ENCODE data around the gene TMEM200B. TPM values are rescaled to one million over a fixed set of nuclear protein-coding genes. Genes with fewer than 3 reads are reported as not detected.
"Not testable (repeated sequence)": the region's sequence is repeated elsewhere in the genome, so short reads cannot be mapped to it uniquely, and the experiment has no call there.

TMEM200B gene
- total and polyA plus RNA-seq, 2 experiments from 2014 or later, result 5.1 to 20.4 TPM

DNA sequence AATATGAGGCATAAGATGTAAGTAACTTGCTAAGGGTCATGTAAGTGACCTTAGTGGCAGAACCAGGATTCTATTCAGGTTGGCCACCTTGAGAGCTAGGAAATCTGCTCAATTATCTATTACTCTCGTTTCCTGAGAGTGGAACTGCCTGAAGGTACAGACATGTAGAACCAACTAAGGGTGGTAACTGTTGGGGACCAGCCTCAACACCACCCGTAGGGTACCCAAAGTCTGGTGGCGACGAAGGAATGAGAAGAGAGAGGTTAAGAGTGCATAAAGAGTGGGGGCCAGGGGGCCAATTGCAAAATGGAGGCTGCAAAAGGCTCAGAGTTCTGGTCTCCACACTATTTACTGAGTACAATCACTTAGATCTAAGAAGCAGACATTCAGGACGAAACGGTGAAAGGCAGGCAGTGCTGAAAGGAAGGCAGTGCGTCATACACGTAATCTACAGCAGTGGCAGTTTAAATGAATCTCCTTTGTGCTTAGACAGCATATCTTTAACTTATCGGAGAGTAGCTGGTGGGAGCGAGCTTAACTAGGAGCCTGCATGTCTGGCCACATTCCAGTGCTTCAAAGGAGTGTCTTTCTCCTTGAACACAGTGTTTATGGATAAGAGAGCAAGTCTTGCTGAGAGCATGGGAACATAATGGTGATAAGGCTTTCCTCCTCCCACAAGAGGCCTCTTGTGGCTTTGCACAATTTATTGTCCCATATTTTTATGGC lies 33.0 kb upstream of the TMEM200B start:
- Histone ChIP-seq H3K9ac (no peak overlapping the region), H3K9me2 (ENCODE audit: insufficient read depth) (no peaks in the 10 kb centered on the region), H3K27ac (no peak overlapping the region), H3K4me3 (no peak overlapping the region), H3K4me1 (ENCODE audit: insufficient read depth) (no peaks in the 10 kb centered on the region), H4K20me1 (ENCODE audit: insufficient read depth) (no peaks in the 10 kb centered on the region), H3F3A (ENCODE audit: insufficient read depth) (peaks cover 7% of the 10 kb centered on the region), H3K36me3 (ENCODE audit: low read depth) (peaks cover 76% of the 10 kb centered on the region), H3K4me2 (ENCODE audit: unreplicated experiment) (no peak overlapping the region), H3K27me3 (replicated peaks; ENCODE audit: insufficient read depth) (no peaks in the 10 kb centered on the region), H3K79me2 (ENCODE audit: insufficient read depth) (peaks cover 100% of the 10 kb centered on the region), H3K9me3 (ENCODE audit: low read depth) (no peaks in the 10 kb centered on the region), H2AFZ (no peak overlapping the region)
- 81% methylated on average over 10 of the region's 10 CpGs for WGBS, 2 experiments (ENCODE audit: low coverage in 1 of 2, low lambda C conversion rate in 2 of 2, missing lambda C conversion rate in 2 of 2)
- no peak for DNase-seq
- in situ Hi-C loops (cut with MboI), result no loop called here
- no peak for TF ChIP-seq EZH2phosphoT487 (IDR thresholded peaks at IDR 0.05; ENCODE audit: insufficient read depth, low read depth)
- TF ChIP-seq EZH2 (IDR thresholded peaks at IDR 0.05; ENCODE audit: insufficient read depth, poor library complexity, severe bottlenecking), result no peak

DNA sequence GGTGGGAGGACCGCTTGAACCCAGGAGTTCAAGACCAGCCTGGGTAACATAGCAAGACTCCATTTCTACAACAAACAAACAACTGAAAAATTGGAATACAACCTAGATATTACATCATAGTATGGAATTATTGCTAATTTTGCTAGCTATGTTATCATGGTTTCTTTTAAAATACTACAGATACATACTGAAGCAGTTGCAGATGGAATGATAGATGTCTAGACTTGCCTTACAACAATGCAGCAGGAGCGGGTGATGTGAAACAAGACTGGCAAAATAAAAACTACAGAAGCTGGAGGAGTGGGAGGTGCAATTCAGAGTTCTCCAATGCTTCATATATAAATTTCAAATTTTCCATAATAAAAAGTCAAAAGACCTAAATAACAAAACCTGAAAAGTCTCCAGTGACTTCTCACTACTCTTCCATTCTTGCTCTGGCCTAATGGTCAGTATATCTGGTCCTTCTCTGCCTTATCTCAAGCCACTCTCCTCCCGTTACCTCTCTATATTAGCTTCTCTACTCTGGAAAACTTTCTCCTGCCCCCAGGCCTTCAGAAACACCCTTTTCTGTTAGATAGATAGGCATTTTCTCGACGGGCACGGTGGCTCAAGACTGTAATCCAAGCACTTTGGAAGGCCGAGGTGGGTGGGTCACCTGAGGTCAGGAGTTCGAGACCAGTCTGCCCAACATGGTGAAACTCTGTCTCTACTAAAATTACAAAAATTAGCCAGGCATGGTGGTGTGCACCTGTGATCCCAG lies 28.5 kb upstream of the TMEM200B start:
- 0 out of 2 replicates have a peak, but pooled peaks cover 4% of the 10 kb centered on the region for H4K20me1 ChIP-seq (ENCODE audit: insufficient read depth)
- H3F3A ChIP-seq (ENCODE audit: insufficient read depth), result peaks cover 47% of the 10 kb centered on the region
- no peak for DNase-seq
- TF ChIP-seq EZH2 (IDR thresholded peaks at IDR 0.05; ENCODE audit: insufficient read depth, poor library complexity, severe bottlenecking), result no peak
- TF ChIP-seq EZH2phosphoT487 (IDR thresholded peaks at IDR 0.05; ENCODE audit: insufficient read depth, low read depth), result no peak
- no peaks in the 10 kb centered on the region for H3K27me3 ChIP-seq (replicated peaks; ENCODE audit: insufficient read depth)
- peaks cover 76% of the 10 kb centered on the region for H3K36me3 ChIP-seq (ENCODE audit: low read depth)
- in situ Hi-C loops (cut with MboI), result no loop called here
- no peak overlapping the region for H3K27ac ChIP-seq
- H3K9me3 ChIP-seq (ENCODE audit: low read depth), result no peaks in the 10 kb centered on the region
- no peak overlapping the region for H3K4me3 ChIP-seq
- H3K4me2 ChIP-seq (ENCODE audit: unreplicated experiment), result no peak overlapping the region
- H3K9me2 ChIP-seq (ENCODE audit: insufficient read depth), result no peaks in the 10 kb centered on the region
- peaks cover 8% of the 10 kb centered on the region for H3K4me1 ChIP-seq (ENCODE audit: insufficient read depth)
- peaks cover 82% of the 10 kb centered on the region for H3K79me2 ChIP-seq (ENCODE audit: insufficient read depth)
- no peak overlapping the region for H3K9ac ChIP-seq
- no peak overlapping the region for H2AFZ ChIP-seq
- WGBS, 2 experiments (ENCODE audit: low coverage in 1 of 2, low lambda C conversion rate in 2 of 2, missing lambda C conversion rate in 2 of 2), result 95 to 96% methylated on average over 8 of the region's 8 CpGs

DNA sequence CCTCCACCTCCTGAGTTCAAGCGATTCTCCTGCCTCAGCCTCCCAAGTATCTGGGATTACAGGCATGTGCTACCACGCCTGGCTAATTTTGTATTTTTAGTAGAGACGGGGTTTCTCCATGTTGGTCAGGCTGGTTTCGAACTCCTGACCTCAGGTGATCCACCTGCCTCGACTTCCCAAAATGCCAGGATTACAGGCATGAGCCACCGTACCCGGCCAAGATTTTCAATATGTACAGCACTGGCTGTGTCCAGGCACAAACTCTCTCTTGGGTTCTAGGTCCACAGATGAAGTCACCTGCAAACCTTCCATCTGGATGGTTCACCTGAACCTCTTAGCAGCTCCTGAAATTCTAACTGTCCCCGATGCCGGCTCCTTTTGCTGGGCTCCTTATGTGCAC lies 26.6 kb upstream of the TMEM200B start:
- Histone ChIP-seq H3K4me1 (ENCODE audit: insufficient read depth) (peaks cover 22% of the 10 kb centered on the region), H3F3A (ENCODE audit: insufficient read depth) (peaks cover 60% of the 10 kb centered on the region), H3K36me3 (ENCODE audit: low read depth) (peaks cover 59% of the 10 kb centered on the region), H3K79me2 (ENCODE audit: insufficient read depth) (peaks cover 63% of the 10 kb centered on the region)
- H3K4me3 ChIP-seq; H3K27me3 ChIP-seq (replicated peaks; ENCODE audit: insufficient read depth); H3K9me2 ChIP-seq (ENCODE audit: insufficient read depth); in situ Hi-C loops (cut with MboI); DNase-seq; H3K9ac ChIP-seq; H2AFZ ChIP-seq; H3K27ac ChIP-seq; H3K9me3 ChIP-seq (ENCODE audit: low read depth); H4K20me1 ChIP-seq (ENCODE audit: insufficient read depth); H3K4me2 ChIP-seq (ENCODE audit: unreplicated experiment): not testable (repeated sequence)
- WGBS, 2 experiments (ENCODE audit: low coverage in 1 of 2, low lambda C conversion rate in 2 of 2, missing lambda C conversion rate in 2 of 2), result 97 to 98% methylated on average over 9 of the region's 9 CpGs

DNA sequence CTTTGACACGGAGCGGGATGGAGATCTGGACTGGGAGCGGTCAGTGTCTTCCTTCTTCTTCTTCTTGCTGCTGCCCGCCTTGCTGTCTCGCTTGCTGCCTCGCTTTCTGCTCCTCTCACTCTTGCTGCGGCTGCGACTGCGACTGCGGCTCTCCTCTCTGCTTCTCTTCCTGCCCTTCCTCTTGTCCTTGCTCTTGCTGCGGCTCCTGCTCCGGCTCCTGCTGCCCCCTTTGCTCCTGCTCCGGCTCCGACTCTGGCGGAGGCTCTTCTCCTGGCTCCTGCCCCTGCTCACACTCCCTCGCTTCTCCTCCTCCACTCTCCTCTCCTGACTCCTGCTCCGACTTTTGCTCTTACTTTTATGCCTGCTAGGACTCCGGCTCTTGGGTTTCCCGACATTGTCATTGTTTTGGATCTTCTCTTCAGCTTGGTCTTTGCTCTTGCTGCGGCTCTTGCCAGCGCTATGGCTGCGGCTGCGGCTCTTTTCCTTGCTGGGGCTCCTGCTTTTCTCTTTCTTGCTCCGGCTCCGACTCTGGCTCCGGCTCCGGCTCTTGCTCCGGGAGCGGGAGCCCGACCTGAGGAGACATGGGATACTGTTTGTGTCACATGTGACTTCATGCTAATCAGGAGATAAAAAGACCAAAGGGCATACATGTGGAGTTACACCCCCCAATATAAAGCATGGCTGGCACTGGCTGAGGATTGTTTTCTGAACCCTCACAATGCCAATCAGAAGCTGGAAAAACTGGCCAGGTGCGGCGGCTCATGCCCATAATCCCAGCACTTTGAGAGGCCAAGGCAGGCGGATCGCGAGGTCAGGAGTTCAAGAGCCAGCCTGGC lies 25.2 kb upstream of the TMEM200B start:
- Histone ChIP-seq H3K27ac (peak overlapping the region; percentile 94), H2AFZ (no peak overlapping the region), H3K4me3 (no peak overlapping the region), H3K4me2 (ENCODE audit: unreplicated experiment) (no peak overlapping the region), H3K27me3 (replicated peaks; ENCODE audit: insufficient read depth) (no peaks in the 10 kb centered on the region), H3K36me3 (ENCODE audit: low read depth) (peaks cover 47% of the 10 kb centered on the region), H3F3A (ENCODE audit: insufficient read depth) (peaks cover 63% of the 10 kb centered on the region), H3K9me2 (ENCODE audit: insufficient read depth) (no peaks in the 10 kb centered on the region), H4K20me1 (ENCODE audit: insufficient read depth) (0 out of 2 replicates have a peak, but pooled peaks cover 4% of the 10 kb centered on the region), H3K9ac (no peak overlapping the region), H3K9me3 (ENCODE audit: low read depth) (no peaks in the 10 kb centered on the region), H3K79me2 (ENCODE audit: insufficient read depth) (peaks cover 51% of the 10 kb centered on the region), H3K4me1 (ENCODE audit: insufficient read depth) (peaks cover 26% of the 10 kb centered on the region)
- in situ Hi-C loops (cut with MboI), result no loop called here
- WGBS, 2 experiments (ENCODE audit: low coverage in 1 of 2, low lambda C conversion rate in 2 of 2, missing lambda C conversion rate in 2 of 2), result 97 to 98% methylated on average over 35 of the region's 35 CpGs
- no peak for DNase-seq
- TF ChIP-seq EZH2phosphoT487 (IDR thresholded peaks at IDR 0.05; ENCODE audit: insufficient read depth, low read depth) (no peak), EZH2 (IDR thresholded peaks at IDR 0.05; ENCODE audit: insufficient read depth, poor library complexity, severe bottlenecking) (no peak)
